Adrenal gland (tissue), 12 donors: ENCODE data around the gene IGFBPL1. TPM values are rescaled to one million over a fixed set of nuclear protein-coding genes. Genes with fewer than 3 reads are reported as not detected.

Source experiments
- DNase-seq, 7 donors: peaks; one replicate each; pipeline ENCODE4 v3.0.0-alpha.2; 2019 to 2020
- H3K27ac ChIP-seq, 5 donors: fragments of 200-600 bp; sonication (generic) in 4 of 5; 1 replicate in 3 of 5; 2 replicates in 2 of 5; pipeline versions ENCODE4 v1.5.1 to v1.8.0; 2016 to 2020; ENCODE audit warnings: mild to moderate bottlenecking in 1 of 5
- H3K27me3 ChIP-seq: fragments of 200-600 bp; 2 replicates; pipeline ENCODE4 v1.8.0; 2021
- H3K36me3 ChIP-seq, 2 donors: fragments of 200-600 bp; replicated peaks in 1 of 2; 1 replicate in 1 of 2; 2 replicates in 1 of 2; pipeline versions ENCODE4 v1.5.1 to v1.8.0; 2018 to 2022
- H3K4me1 ChIP-seq, 2 donors: fragments of 200-600 bp; replicated peaks in 1 of 2; 1 replicate in 1 of 2; 2 replicates in 1 of 2; pipeline versions ENCODE4 v1.5.1 to v1.8.0; 2018 to 2021
- H3K4me3 ChIP-seq, 4 donors: fragments of 200-600 bp; sonication (generic) in 3 of 4; one replicate each; pipeline ENCODE4 v1.5.1; 2016 to 2018
- H3K9me3 ChIP-seq, 3 donors: fragments of 200-600 bp; sonication (generic) in 1 of 3; replicated peaks in 1 of 3; 1 replicate in 2 of 3; 2 replicates in 1 of 3; pipeline versions ENCODE4 v1.5.1 to v1.8.0; 2016 to 2021
- POLR2A ChIP-seq, 2 donors: fragments of 450-650 bp; IDR thresholded peaks; one replicate each; pipeline ENCODE4 v1.6.1; 2017; ENCODE audit warnings: antibody characterized with exemption in 2 of 2, mild to moderate bottlenecking in 2 of 2, moderate library complexity in 1 of 2
- WGBS, 4 donors: extraction: QIAGEN DNeasy Blood & Tissue Kit in 2 of 4; methylation state at CpG; one replicate each; pipeline versions ENCODE4 v1.1.5 to v1.1.7; 2013 to 2017; 5-methylcytosine and 5-hydroxymethylcytosine counted together
- intact Hi-C, 2 donors: fragments of 100-400 bp; cut with DNase I; formaldehyde crosslinking; loops; one replicate each; pipeline versions ENCODE4 v1.14.1 to v1.15.0; 2022 to 2023
- polyA plus RNA-seq, 3 donors: library from polyadenylated mRNA; stranded (reverse); fragments of 200-250 nt in 2 of 3; fragments of 350-450 nt in 1 of 3; fragmentation: Illumina TruSeq in 1 of 3; extraction: RNeasy Lipid Tissue Mini Kit (QIAGEN cat#74804) in 1 of 3; gene quantifications; one replicate each; pipeline ENCODE4 v1.2.3, GENCODE V29; 2013 to 2014
- total RNA-seq, 9 donors: library from RNA; depleted of rRNA in 4 of 9; stranded (reverse); fragments of >200 nt in 4 of 9; fragments of 120-200 nt in 1 of 9; fragmentation: NEBNext Ultra II Directional in 1 of 9; extraction: Animal tissue kit (Norgen Biotek cat#: 25700) in 1 of 9; gene quantifications; one replicate each; pipeline versions ENCODE4 v1.1.0 to v1.2.4, GENCODE V29; 2013 to 2023
- TF ChIP-seq, protein P1 (sequence below), 6 experiments: fragments of 450-650 bp in 4 of 6; fragments of 200-600 bp in 2 of 6; sonication (generic) in 1 of 6; IDR thresholded peaks; 1 replicate in 5 of 6; 2 replicates in 1 of 6; pipeline versions ENCODE4 v1.5.1 to v1.8.0; 2016 to 2021; ENCODE audit warnings: antibody characterized with exemption in 6 of 6, mild to moderate bottlenecking in 2 of 6, moderate library complexity in 1 of 6
- donor health status: healthy with polysubstance abuse.
- donor health status: Bipolar disorder and iron deficiency.
- donor health status: DM: yes; HTN: yes; CAD: no.
- donor health status: DM: no; HTN: no; CAD: no.
- donor health status: DM: no; HTN: no; CAD: no.
- donor health status: DM: yes; HTN: yes; CAD: no.

Gene IGFBPL1
- total and polyA plus RNA-seq, 12 donors, result 0.17 to 5.2 (median 1.5) TPM; not detected in 4

DNA sequence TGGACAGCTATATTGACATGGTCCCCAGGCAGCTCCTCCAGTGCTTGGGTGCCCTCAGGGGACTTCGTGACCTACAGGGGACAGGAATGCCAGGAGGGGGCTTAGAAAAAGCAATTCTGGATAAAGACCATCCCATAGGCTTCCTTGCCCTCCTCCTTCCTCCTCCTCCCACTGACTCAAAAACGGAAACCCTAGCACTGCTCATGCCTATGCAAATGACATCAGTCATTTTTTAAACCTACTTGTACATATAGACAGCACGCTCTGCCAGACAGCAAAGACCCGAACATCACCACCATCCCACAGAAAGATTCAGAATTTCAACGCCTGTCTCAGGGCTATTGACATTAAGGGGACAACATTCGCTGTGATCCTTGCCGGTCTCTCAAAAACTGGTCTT lies 11.0 kb downstream of the IGFBPL1 start:
- H3K36me3 ChIP-seq, result no peaks in the 10 kb centered on the region
- H3K27me3 ChIP-seq, result peaks cover 4% of the 10 kb centered on the region
- WGBS, 4 donors, result 64 to 80% (median 69%) methylated on average over 7 of the region's 7 CpGs
- no peak for TF ChIP-seq POLR2A (IDR thresholded peaks at IDR 0.05)
- TF ChIP-seq, protein P1, sequence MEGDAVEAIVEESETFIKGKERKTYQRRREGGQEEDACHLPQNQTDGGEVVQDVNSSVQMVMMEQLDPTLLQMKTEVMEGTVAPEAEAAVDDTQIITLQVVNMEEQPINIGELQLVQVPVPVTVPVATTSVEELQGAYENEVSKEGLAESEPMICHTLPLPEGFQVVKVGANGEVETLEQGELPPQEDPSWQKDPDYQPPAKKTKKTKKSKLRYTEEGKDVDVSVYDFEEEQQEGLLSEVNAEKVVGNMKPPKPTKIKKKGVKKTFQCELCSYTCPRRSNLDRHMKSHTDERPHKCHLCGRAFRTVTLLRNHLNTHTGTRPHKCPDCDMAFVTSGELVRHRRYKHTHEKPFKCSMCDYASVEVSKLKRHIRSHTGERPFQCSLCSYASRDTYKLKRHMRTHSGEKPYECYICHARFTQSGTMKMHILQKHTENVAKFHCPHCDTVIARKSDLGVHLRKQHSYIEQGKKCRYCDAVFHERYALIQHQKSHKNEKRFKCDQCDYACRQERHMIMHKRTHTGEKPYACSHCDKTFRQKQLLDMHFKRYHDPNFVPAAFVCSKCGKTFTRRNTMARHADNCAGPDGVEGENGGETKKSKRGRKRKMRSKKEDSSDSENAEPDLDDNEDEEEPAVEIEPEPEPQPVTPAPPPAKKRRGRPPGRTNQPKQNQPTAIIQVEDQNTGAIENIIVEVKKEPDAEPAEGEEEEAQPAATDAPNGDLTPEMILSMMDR (IDR thresholded peaks at IDR 0.05), result no peak
- H3K9me3 ChIP-seq, result no peaks in the 10 kb centered on the region
- DNase-seq, result no peak
- H3K4me1 ChIP-seq, result no peaks in the 10 kb centered on the region
- no peak overlapping the region for H3K4me3 ChIP-seq
- H3K27ac ChIP-seq, result no peak overlapping the region
- intact Hi-C loops, result no loop called here

DNA sequence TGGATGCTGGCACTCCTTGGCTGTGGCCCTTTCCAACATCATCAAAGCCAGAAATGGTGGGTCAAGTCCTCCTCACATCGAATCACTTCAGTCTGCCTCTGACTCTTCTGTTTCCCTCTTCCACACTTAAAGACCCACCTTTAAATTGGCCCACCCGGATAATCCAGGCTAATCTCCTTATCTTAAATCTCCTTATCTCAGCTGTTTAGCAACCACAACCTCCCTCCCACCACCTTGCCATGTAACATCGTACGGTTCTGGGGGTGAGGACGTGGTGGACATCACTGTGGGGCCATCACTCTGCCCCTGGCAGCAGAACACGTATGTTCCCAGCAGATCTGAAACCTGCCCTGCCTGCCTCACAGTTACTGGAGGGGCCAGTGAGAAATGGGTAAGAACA lies 11.5 kb downstream of the IGFBPL1 start:
- no peaks in the 10 kb centered on the region for H3K36me3 ChIP-seq
- TF ChIP-seq, protein P1 (IDR thresholded peaks at IDR 0.05), result no peak
- no peak for TF ChIP-seq POLR2A (IDR thresholded peaks at IDR 0.05)
- no peak for DNase-seq
- H3K27ac ChIP-seq, result no peak overlapping the region
- no peak overlapping the region for H3K4me3 ChIP-seq
- intact Hi-C loops, result no loop called here
- H3K4me1 ChIP-seq, result no peaks in the 10 kb centered on the region
- no peaks in the 10 kb centered on the region for H3K9me3 ChIP-seq
- peaks cover 4% of the 10 kb centered on the region for H3K27me3 ChIP-seq
- WGBS, 4 donors, result 64 to 75% (median 72%) methylated on average over 6 of the region's 6 CpGs

DNA sequence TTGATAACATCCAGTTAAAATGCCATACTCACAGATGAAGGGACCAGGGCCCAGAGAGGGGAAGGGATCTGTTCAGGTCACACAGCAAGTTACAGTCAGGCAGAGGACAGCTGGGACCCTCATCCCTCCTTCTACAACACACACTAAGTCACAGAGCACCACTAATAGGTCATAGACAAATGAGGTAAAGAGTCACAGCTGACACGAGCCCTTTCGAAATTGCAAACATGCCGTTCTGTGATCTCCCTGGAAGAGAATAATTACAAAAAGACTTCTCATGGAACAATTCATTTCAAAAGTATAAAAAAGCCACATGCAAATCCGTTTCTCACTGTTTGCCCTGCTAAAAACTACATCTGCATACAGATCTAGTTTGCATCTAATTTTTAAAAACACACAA lies 15.5 kb downstream of the IGFBPL1 start:
- TF ChIP-seq, protein P1 (IDR thresholded peaks at IDR 0.05), result no peak
- TF ChIP-seq POLR2A (IDR thresholded peaks at IDR 0.05), result no peak
- no peak overlapping the region for H3K27ac ChIP-seq
- no peaks in the 10 kb centered on the region for H3K36me3 ChIP-seq
- 43 to 59% (median 50%) methylated on average over 4 of the region's 4 CpGs for WGBS, 4 donors
- no peak overlapping the region for H3K4me3 ChIP-seq
- no peaks in the 10 kb centered on the region for H3K9me3 ChIP-seq
- no peaks in the 10 kb centered on the region for H3K4me1 ChIP-seq
- no peaks in the 10 kb centered on the region for H3K27me3 ChIP-seq
- no peak for DNase-seq
- intact Hi-C loops, result no loop called here

DNA sequence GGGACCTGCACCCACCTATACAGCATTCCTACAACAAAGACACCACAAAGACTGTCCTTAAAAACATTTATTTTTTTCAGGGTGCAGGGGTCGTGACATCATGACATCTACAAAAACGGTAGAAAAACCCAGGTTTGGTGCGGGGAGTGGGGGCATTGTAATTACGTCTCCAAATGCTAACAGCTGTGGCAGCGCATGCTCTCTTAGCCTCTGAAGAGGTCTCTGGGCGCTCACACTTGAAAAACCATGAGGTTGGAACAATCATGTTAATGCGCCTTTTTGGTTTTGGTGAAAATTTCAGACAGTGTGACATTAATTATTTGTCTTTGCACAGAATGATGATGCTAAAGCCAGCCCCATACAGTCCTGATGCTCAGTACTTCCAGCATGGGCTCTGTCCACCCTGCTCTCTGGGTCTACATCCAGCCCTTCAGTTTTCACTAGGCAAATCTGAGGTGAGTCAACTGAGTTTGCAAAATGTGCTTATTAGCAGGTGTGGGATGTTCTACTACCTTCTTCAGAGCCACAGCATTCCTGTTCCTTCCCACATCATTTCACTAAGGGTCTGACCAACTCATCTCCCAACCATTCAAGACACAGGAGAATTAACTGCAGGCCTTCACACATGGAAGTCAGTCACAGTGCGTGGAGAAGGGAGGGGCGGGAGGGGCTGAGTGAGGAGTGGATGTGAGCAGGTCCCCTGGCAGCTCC lies 17.6 kb downstream of the IGFBPL1 start:
- DNase-seq, result no peak
- WGBS, 4 donors, result 79 to 87% (median 85%) methylated on average over 9 of the region's 9 CpGs

More for the DNA sequence above, 17.6 kb downstream of the IGFBPL1 start:
- TF ChIP-seq, protein P1 (IDR thresholded peaks at IDR 0.05), result no peak
- no peak for TF ChIP-seq POLR2A (IDR thresholded peaks at IDR 0.05)
- H3K27ac ChIP-seq, result no peak overlapping the region
- no peaks in the 10 kb centered on the region for H3K4me1 ChIP-seq
- intact Hi-C loops, result no loop called here
- no peaks in the 10 kb centered on the region for H3K9me3 ChIP-seq
- H3K27me3 ChIP-seq, result no peaks in the 10 kb centered on the region
- H3K4me3 ChIP-seq, result no peak overlapping the region
- no peaks in the 10 kb centered on the region for H3K36me3 ChIP-seq
